Activated B cell treated with CpG ODN at 0.5 μM for 24 hours (primary cell): ENCODE measurements around the gene ADSS1. TPM values are rescaled to one million over a fixed set of nuclear protein-coding genes. Genes with fewer than 3 reads are reported as not detected.
A peak's percentile ranks its signal among the peaks of the same experiment; 100 is the strongest.
"Not testable (repeated sequence)": the region's sequence is repeated elsewhere in the genome, so short reads cannot be mapped to it uniquely, and the experiment has no call there.

Source experiments
- ATAC-seq: fragments of 200-7000 bp; cut with Tn5 transposase; one replicate; pipeline ENCODE4 v1.10.0; 2021; ENCODE audit warnings: low read depth, mild to moderate bottlenecking, moderate library complexity
- CTCF ChIA-PET: fragments of 350-600 bp; sonication (Branson Sonifier 250); formaldehyde crosslinking; loops from one replicate; lab custom pipeline; 2021; ENCODE audit warnings: antibody characterized with exemption; lab: Charles Lee
- POLR2A ChIA-PET: fragments of 350-600 bp; sonication (Branson Sonifier 250); formaldehyde crosslinking; loops from one replicate; lab custom pipeline; 2021; ENCODE audit warnings: antibody characterized with exemption; lab: Charles Lee
- DNase-seq: peaks from one replicate; pipeline ENCODE4 v3.0.0; 2022
- H3K27ac Mint-ChIP-seq: one replicate; pipeline ENCODE4 v1.8.0; 2020; ENCODE audit warnings: mixed read lengths
- H3K27me3 Mint-ChIP-seq: one replicate; pipeline ENCODE4 v1.8.0; 2021; ENCODE audit warnings: mixed read lengths
- H3K36me3 Mint-ChIP-seq: one replicate; pipeline ENCODE4 v1.8.0; 2021; ENCODE audit warnings: low read depth, mixed read lengths
- H3K4me1 Mint-ChIP-seq: one replicate; pipeline ENCODE4 v1.8.0; 2021; ENCODE audit warnings: mixed read lengths
- H3K4me3 Mint-ChIP-seq: one replicate; pipeline ENCODE4 v1.8.0; 2020; ENCODE audit warnings: mild to moderate bottlenecking, mixed read lengths
- H3K9me3 Mint-ChIP-seq: one replicate; pipeline ENCODE4 v1.8.0; 2020; ENCODE audit warnings: mixed read lengths
- intact Hi-C: fragments of 100-400 bp; cut with micrococcal nuclease; formaldehyde crosslinking; loops from one replicate; pipeline ENCODE4 v1.15.1; 2024
- total RNA-seq: library from RNA; stranded (reverse); gene quantifications from 2 replicates; pipeline ENCODE4 v1.2.3, GENCODE V29; 2022
- TF ChIP-seq, protein P1 (sequence below): fragments of 200-600 bp; IDR thresholded peaks from one replicate; pipeline ENCODE4 v1.8.0; 2022; ENCODE audit warnings: antibody characterized with exemption, mild to moderate bottlenecking

Gene ADSS1
- total RNA-seq, 1 donor from 2014 or later: 0.18 TPM

- Mint-ChIP-seq H3K27me3 (no peaks in the 10 kb centered on the region), H3K27ac (no peak overlapping the region), H3K4me1 (peaks cover 14% of the 10 kb centered on the region), H3K9me3 (no peaks in the 10 kb centered on the region), H3K36me3 (peaks cover 2% of the 10 kb centered on the region), H3K4me3 (no peak overlapping the region)
- CTCF ChIA-PET: no interaction called here
- no peak for DNase-seq
- intact Hi-C loops: no loop called here
- TF ChIP-seq, protein P1, sequence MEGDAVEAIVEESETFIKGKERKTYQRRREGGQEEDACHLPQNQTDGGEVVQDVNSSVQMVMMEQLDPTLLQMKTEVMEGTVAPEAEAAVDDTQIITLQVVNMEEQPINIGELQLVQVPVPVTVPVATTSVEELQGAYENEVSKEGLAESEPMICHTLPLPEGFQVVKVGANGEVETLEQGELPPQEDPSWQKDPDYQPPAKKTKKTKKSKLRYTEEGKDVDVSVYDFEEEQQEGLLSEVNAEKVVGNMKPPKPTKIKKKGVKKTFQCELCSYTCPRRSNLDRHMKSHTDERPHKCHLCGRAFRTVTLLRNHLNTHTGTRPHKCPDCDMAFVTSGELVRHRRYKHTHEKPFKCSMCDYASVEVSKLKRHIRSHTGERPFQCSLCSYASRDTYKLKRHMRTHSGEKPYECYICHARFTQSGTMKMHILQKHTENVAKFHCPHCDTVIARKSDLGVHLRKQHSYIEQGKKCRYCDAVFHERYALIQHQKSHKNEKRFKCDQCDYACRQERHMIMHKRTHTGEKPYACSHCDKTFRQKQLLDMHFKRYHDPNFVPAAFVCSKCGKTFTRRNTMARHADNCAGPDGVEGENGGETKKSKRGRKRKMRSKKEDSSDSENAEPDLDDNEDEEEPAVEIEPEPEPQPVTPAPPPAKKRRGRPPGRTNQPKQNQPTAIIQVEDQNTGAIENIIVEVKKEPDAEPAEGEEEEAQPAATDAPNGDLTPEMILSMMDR: no peak
- POLR2A ChIA-PET: no interaction called here
- no peak for ATAC-seq
Measured at GRCh38 chr14:104747876-104748275, 23.8 kb downstream of the ADSS1 start.

- Mint-ChIP-seq H3K4me1 (peaks cover 24% of the 10 kb centered on the region), H3K36me3 (peaks cover 3% of the 10 kb centered on the region), H3K9me3 (no peaks in the 10 kb centered on the region), H3K4me3 (no peak overlapping the region), H3K27ac (no peak overlapping the region), H3K27me3 (no peaks in the 10 kb centered on the region)
- intact Hi-C loops: no loop called here
- ChIA-PET POLR2A (no interaction called here), CTCF (interaction anchor here (1.1 kb wide), 1 partner anchor 19 kb away, joined by 3 read pairs; no protein-coding TSS in a partner anchor)
- ATAC-seq: no peak
- no peak for DNase-seq
- TF ChIP-seq, protein P1: no peak
Measured at GRCh38 chr14:104749111-104749649, 25.2 kb downstream of the ADSS1 start.

- Mint-ChIP-seq H3K27ac (no peak overlapping the region), H3K4me1 (peaks cover 34% of the 10 kb centered on the region), H3K4me3 (no peak overlapping the region), H3K27me3 (no peaks in the 10 kb centered on the region), H3K36me3 (peaks cover 9% of the 10 kb centered on the region), H3K9me3 (no peaks in the 10 kb centered on the region)
- ATAC-seq (no peak), DNase-seq (no peak)
- CTCF ChIA-PET: no interaction called here
- TF ChIP-seq, protein P1: no peak
- POLR2A ChIA-PET: no interaction called here
- intact Hi-C loops: no loop called here
Measured at GRCh38 chr14:104750056-104750752, 26.2 kb downstream of the ADSS1 start.

DNA sequence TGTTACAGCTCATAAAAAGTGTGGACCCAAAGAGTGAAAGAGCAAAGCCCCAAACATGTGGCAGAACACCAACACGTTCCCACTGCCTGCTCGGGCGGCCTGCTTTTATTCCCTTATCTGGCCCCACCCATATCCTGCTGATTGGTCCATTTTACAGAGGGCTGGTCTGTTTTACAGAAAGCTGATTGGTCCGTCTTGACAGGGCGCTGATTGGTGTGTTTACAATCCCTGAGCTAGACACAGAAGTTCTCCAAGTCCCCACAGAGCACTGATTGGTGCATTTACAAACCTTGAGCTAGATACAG is 26.7 kb downstream of the ADSS1 start:
- intact Hi-C loops, ATAC-seq, POLR2A ChIA-PET, H3K4me3 Mint-ChIP-seq, H3K27me3 Mint-ChIP-seq, CTCF ChIA-PET, H3K27ac Mint-ChIP-seq, DNase-seq, H3K9me3 Mint-ChIP-seq: not testable (repeated sequence)
- peaks cover 36% of the 10 kb centered on the region for H3K4me1 Mint-ChIP-seq
- H3K36me3 Mint-ChIP-seq: peaks cover 14% of the 10 kb centered on the region

GRCh38 chr14:104751539-104752422 is 27.8 kb downstream of the ADSS1 start:
- peak; percentile 34 for DNase-seq
- H3K9me3 Mint-ChIP-seq: no peaks in the 10 kb centered on the region
- peaks cover 24% of the 10 kb centered on the region for H3K36me3 Mint-ChIP-seq
- peak overlapping the region; percentile 84 for H3K27ac Mint-ChIP-seq
- POLR2A ChIA-PET: interaction anchor here (0.5 to 1.8 kb wide), 12 partner anchors 24 to 1061 kb away, joined by 3 to 14 read pairs (median 4); partner anchors contain the start of genes CDCA4, GPR132 and ZBTB42
- TF ChIP-seq, protein P1: no peak
- intact Hi-C loops: loop anchor here (1.0 to 2.0 kb wide), 7 partner anchors 27 to 739 kb away; partner anchors contain the start of genes ADSS1, CDCA4, INF2 and TEDC1
- CTCF ChIA-PET: interaction anchor here (1.0 to 4.0 kb wide), 5 partner anchors 16 to 86 kb away, joined by 4 to 27 read pairs (median 8); partner anchors contain the start of gene ADSS1
- H3K27me3 Mint-ChIP-seq: no peaks in the 10 kb centered on the region
- ATAC-seq: no peak
- H3K4me3 Mint-ChIP-seq: peak overlapping the region; percentile 88
- H3K4me1 Mint-ChIP-seq: peaks cover 34% of the 10 kb centered on the region
